Peyer's patch (tissue), 4 donors: Measurements from ENCODE around the gene POPDC2. TPM values are rescaled to one million over a fixed set of nuclear protein-coding genes. Genes with fewer than 3 reads are reported as not detected.

Experiments used
- DNase-seq, 3 donors: peaks; one replicate each; pipeline ENCODE4 v3.0.0-alpha.2; 2017 to 2019
- H3K27ac ChIP-seq, 4 donors: fragments of 200-600 bp; sonication (generic); one replicate each; pipeline ENCODE4 v1.5.1; 2016 to 2019
- H3K27me3 ChIP-seq, 2 donors: fragments of 200-600 bp; sonication (generic); one replicate each; pipeline ENCODE4 v1.5.1; 2019
- H3K36me3 ChIP-seq, 3 donors: fragments of 200-600 bp; sonication (generic); one replicate each; pipeline ENCODE4 v1.5.1; 2016 to 2019
- H3K4me1 ChIP-seq, 4 donors: fragments of 200-600 bp; sonication (generic); one replicate each; pipeline ENCODE4 v1.5.1; 2016 to 2019
- H3K4me3 ChIP-seq, 4 donors: fragments of 200-600 bp; sonication (generic); 1 replicate in 3 of 4; 2 replicates in 1 of 4; pipeline ENCODE4 v1.5.1; 2016 to 2019; ENCODE audit warnings: mild to moderate bottlenecking in 1 of 4
- H3K9me3 ChIP-seq, 4 donors: fragments of 200-600 bp; sonication (generic); one replicate each; pipeline ENCODE4 v1.5.1; 2016 to 2019; ENCODE audit warnings: mild to moderate bottlenecking in 1 of 4
- CTCF ChIP-seq, 6 experiments: fragments of 450-650 bp in 4 of 6; fragments of 200-600 bp in 2 of 6; sonication (generic) in 1 of 6; IDR thresholded peaks; one replicate each; pipeline ENCODE4 v1.5.1; 2017 to 2019; ENCODE audit warnings: antibody characterized with exemption in 6 of 6, mild to moderate bottlenecking in 3 of 6, moderate library complexity in 1 of 6
- POLR2A ChIP-seq, 2 donors: fragments of 450-650 bp; IDR thresholded peaks; one replicate each; pipeline ENCODE4 v1.5.1; 2017; ENCODE audit warnings: antibody characterized with exemption in 2 of 2, mild to moderate bottlenecking in 2 of 2, moderate library complexity in 2 of 2
- total RNA-seq, 4 donors: library from RNA; depleted of rRNA; stranded (reverse); fragments of >200 nt; gene quantifications; one replicate each; pipeline ENCODE4 v1.1.0, GENCODE V29; 2016

Gene POPDC2
- total RNA-seq, 4 donors from 2014 or later, result 3.0 to 8.3 (median 6.3) TPM

DNA sequence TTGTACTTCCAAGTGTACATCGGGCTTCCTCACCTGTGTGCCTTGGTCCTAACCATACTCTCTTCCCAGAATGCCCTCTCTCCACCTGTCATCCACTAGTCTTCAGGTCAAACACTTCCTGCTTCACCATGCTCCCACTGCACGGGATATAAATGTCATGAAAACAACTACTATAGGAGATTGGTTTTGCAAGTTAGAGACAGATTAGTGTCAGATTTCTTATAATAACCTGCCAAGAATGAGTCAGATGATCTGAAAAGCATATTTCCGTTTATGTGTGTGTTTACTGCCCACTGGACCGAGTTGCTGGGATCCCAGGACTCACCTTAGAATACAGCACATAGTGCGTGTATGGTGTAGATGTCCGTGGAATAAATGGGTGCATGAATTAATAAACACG is 41.3 kb downstream of the POPDC2 start:
- DNase-seq, result no peak
- H3K4me3 ChIP-seq, result no peak overlapping the region
- no peaks in the 10 kb centered on the region for H3K36me3 ChIP-seq
- TF ChIP-seq CTCF (IDR thresholded peaks at IDR 0.05) (no peak), POLR2A (IDR thresholded peaks at IDR 0.05) (no peak)
- no peaks in the 10 kb centered on the region for H3K9me3 ChIP-seq
- H3K27me3 ChIP-seq, result no peaks in the 10 kb centered on the region
- H3K27ac ChIP-seq, result no peak overlapping the region
- H3K4me1 ChIP-seq, result no peaks in the 10 kb centered on the region

GRCh38 chr3:119616056-119616455 is 44.3 kb downstream of the POPDC2 start:
- H3K4me1 ChIP-seq, result no peaks in the 10 kb centered on the region

GRCh38 chr3:119613872-119614271 is 46.5 kb downstream of the POPDC2 start:
- TF ChIP-seq CTCF (IDR thresholded peaks at IDR 0.05) (no peak), POLR2A (IDR thresholded peaks at IDR 0.05) (no peak)
- Histone ChIP-seq H3K27ac (no peak overlapping the region), H3K4me3 (no peak overlapping the region), H3K4me1 (no peaks in the 10 kb centered on the region), H3K36me3 (no peaks in the 10 kb centered on the region), H3K9me3 (no peaks in the 10 kb centered on the region), H3K27me3 (no peaks in the 10 kb centered on the region)
- DNase-seq, result no peak

More at GRCh38 chr3:119616056-119616455, 44.3 kb downstream of the POPDC2 start:
- H3K27me3 ChIP-seq, result no peaks in the 10 kb centered on the region
- TF ChIP-seq POLR2A (IDR thresholded peaks at IDR 0.05) (no peak), CTCF (IDR thresholded peaks at IDR 0.05) (no peak)
- H3K9me3 ChIP-seq, result no peaks in the 10 kb centered on the region
- no peak overlapping the region for H3K27ac ChIP-seq
- H3K4me3 ChIP-seq, result no peak overlapping the region
- H3K36me3 ChIP-seq, result no peaks in the 10 kb centered on the region
- DNase-seq, result no peak

- H3K4me1 ChIP-seq, result no peaks in the 10 kb centered on the region
- no peaks in the 10 kb centered on the region for H3K36me3 ChIP-seq
- H3K4me3 ChIP-seq, result no peak overlapping the region
- DNase-seq, result no peak
- no peaks in the 10 kb centered on the region for H3K9me3 ChIP-seq
- H3K27ac ChIP-seq, result no peak overlapping the region
- no peaks in the 10 kb centered on the region for H3K27me3 ChIP-seq
- TF ChIP-seq POLR2A (IDR thresholded peaks at IDR 0.05), result no peak
- no peak for TF ChIP-seq CTCF (IDR thresholded peaks at IDR 0.05)
Measured at GRCh38 chr3:119613201-119613600, 47.2 kb downstream of the POPDC2 start.

DNA sequence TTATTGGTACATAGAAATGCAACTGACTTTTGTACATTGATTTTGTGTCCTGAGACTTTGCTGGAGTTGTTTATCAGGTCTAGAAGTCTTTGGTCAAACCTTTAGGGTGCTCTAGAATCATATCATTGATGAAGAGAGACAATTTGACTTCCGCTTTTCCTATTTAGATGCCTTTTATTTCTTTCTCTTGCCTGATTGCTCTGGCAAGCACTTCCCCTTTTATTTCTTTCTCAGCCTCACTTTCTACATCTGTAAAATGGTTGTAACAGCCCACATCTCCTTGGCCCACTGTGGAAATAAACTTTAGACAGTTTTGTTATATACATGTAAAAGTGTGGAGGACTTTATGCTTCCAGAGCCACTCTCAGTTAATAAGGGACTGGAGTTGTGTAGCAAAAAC is 48.7 kb downstream of the POPDC2 start:
- Histone ChIP-seq H3K4me3 (no peak overlapping the region), H3K4me1 (no peaks in the 10 kb centered on the region), H3K27me3 (no peaks in the 10 kb centered on the region), H3K27ac (no peak overlapping the region), H3K9me3 (no peaks in the 10 kb centered on the region), H3K36me3 (no peaks in the 10 kb centered on the region)
- DNase-seq, result no peak
- no peak for TF ChIP-seq POLR2A (IDR thresholded peaks at IDR 0.05)
- no peak for TF ChIP-seq CTCF (IDR thresholded peaks at IDR 0.05)

- Histone ChIP-seq H3K4me1 (no peaks in the 10 kb centered on the region), H3K4me3 (no peak overlapping the region), H3K9me3 (no peaks in the 10 kb centered on the region), H3K27ac (no peak overlapping the region), H3K27me3 (no peaks in the 10 kb centered on the region), H3K36me3 (no peaks in the 10 kb centered on the region)
- TF ChIP-seq POLR2A (IDR thresholded peaks at IDR 0.05) (no peak), CTCF (IDR thresholded peaks at IDR 0.05) (no peak)
- DNase-seq, result no peak
Measured at GRCh38 chr3:119609301-119609700, 51.1 kb downstream of the POPDC2 start.
